GM21526 (cell line): ENCODE data around the gene PLCG2.
"Not testable (repeated sequence)": the region's sequence is repeated elsewhere in the genome, so short reads cannot be mapped to it uniquely, and the experiment has no call there.

Experiments used
- ATAC-seq: cut with Tn5 transposase; IDR thresholded peaks from one replicate; pipeline ENCODE4 v1.9.1; 2021; ENCODE audit warnings: moderate library complexity; ENCODE audit not compliant: unreplicated experiment, low FRiP score

Gene PLCG2

DNA sequence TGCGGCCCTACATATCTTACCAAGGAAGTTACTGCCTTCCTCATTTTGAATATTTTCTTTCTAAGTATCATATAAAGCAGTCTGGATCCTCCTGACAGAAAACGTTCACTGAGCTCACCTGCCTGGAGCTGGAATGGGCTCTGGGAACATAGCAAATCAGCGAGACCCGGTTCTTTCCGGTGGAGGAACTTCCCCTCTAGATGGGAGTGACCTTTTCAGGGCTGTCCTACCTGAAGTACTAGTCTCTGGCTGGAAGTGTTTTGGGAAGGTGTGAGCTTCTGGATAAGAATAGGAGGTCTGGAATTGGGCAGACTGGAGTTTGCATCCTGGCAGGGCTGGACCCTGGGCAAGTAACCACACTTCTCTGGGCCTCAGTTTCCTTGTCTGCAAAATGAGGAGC is 152.8 kb downstream of the PLCG2 start:
- no peak for ATAC-seq

DNA sequence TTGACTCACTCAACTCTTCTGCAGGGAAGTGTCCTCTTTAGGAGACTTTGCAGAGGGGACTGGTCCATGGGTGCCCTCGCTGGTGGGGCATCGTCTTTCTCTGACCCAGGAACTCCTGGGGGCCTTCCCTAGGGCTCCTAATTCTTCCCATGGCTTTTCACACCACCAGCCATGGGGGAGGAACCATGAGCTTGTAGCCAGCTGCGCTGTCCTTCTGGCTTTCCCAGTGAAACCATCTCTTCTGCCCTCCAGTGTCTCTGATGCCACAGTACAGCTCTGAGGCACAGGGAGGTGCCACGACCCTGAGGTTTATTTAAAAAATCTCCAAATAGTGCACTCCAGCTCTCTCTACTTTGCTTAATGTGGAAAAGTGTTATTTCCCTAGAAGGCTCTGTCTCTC is 153.6 kb downstream of the PLCG2 start:
- no peak for ATAC-seq

DNA sequence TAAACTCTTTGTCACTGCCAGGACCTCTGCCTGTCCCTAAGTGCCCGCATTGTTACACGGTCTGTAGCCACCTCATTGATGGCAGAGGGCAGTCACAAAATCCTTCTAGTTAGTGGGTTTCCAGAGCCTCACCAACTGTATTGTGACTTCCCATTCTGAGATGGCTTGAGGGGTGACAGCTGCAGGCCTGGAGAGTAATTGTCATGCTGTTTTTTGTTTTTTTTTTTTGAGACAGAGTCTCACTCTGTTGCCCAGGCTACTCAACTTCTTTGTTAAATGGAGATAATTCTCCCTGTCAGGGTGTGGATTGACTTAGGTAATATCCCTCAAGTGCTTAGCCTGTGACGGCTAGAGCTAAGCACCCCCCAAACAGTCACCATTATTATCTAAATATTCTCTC is 154.3 kb downstream of the PLCG2 start:
- ATAC-seq, result no peak

DNA sequence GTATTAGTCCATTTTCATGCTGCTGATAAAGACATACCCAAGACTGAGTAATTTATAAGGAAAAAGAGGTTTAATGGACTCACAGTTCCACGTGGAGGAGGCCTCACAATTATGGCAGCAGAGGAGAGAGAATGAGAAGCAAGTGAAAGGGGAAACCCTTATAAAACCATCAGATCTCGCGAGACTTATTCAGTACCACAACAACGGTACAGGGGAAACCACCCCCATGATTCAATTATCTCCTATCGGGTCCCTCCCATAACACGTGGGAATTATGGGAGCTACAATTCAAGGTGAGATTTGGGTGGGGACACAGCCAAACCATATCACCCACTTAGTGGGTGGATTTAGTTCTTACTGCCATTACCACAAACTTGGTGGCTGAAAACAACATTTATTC is 155.6 kb downstream of the PLCG2 start:
- ATAC-seq, result not testable (repeated sequence)

DNA sequence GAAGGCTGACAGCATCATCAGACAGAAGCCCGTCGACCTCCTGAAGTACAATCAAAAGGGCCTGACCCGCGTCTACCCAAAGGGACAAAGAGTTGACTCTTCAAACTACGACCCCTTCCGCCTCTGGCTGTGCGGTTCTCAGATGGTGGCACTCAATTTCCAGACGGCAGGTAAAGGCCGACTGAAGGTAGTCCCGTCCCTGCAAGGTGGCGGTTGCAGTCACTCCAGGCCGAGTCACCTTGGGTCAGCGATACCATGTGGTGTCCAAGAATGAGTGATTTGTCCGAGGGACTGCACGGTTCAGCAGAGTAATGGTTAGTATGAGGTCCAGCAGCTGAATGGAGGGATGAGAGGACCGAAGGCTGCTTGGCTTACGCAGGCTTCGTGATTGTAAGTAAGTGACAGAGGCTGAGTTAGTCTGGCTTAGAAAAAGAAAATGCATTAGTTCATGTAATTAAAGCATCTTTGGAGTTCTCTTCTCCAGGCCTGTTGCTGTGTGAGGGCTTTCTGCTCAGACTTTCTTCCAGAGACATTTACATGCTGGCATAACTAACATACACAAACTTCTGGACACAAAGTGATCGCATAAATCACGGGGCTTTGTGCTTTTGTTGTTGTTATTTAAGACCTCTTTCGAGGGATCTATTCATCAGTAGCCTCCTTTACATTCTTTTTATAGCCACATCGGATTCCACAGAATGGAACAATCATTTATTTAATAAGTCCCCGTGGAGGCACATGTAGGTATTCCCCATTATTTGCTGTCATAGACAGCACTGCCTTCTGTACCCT is 157.3 kb downstream of the PLCG2 start:
- ATAC-seq, result no peak

- no peak for ATAC-seq
Observed at GRCh38 chr16:81937305-81938038, 158.4 kb downstream of the PLCG2 start.

- no peak for ATAC-seq
Observed at GRCh38 chr16:81938326-81939163, 159.5 kb downstream of the PLCG2 start.

DNA sequence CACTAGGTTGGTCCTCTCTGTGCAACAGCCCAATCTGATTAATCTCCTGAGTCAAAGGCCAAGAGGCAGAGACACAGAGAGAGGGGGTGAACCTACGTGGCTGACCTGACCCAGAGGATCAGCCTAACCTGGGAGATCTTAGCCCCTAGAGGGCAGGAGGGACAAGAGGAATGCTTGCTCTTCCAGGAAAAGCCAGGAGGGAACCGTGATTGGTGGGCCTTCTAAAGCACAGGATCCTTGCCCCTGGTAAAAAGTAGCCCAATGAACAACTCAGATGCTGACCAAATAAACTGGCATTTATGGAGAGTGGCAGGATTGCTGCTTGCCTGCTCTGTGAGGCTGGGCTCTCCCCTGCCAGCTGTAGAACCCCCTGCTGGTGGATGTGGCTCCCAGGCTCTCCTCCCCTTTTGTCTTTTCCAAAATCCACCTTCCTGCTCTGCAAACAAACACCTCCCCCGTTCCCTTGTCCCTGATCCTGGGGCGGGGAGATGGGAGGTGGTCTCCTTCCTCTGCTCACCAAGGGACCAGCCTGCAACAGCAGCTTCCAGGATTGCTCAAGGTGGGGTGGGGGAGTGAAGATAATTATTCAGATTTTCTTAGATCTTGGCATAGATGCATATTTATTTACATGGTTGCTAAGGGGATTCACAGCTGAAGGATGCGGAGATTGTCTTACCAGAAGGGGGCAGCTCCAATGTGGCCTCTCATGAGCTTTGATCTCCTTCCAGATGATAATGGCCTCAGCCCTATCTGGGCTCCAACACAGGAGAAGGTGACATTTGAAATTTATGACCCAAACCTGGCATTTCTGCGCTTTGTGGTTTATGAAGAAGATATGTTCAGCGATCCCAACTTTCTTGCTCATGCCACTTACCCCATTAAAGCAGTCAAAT is 160.3 kb downstream of the PLCG2 start:
- no peak for ATAC-seq

DNA sequence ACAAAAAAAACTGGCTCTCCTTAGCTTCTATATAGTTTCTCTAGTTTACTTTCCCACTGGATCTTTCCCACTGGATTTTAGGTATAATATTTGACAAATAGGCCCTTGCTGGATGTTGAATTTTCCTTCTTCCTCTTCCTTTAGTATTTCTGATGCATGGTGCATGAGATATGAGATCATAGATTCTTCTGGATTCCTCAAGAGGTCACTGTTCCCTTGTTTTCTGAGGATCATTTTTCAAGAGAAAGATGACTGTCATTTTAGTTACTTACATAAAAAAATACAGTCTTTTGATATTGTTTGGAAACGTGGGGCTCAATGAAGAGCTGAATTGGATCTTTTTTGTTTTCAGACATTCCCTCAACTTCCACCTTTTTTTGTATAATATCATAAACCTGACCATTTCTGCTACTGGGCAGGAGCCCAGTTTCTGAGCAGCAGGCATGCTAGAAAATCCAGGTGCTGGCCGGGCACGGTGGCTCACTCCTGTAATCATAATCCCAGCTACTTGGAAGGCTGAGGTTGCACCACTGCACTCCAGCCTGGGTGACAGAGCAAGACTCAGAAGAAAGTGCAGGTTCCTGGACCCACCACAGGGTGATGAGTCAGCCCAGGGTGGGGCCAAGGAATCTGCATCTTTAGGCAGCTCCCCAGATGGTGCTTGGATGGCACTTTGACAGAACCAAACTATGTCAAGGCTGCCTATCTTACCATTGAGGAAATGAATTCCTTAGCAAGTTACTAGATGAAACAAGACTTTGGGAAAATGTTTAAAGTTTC is 161.9 kb downstream of the PLCG2 start:
- no peak for ATAC-seq

GRCh38 chr16:81942007-81942601 is 163.0 kb downstream of the PLCG2 start:
- ATAC-seq, result no peak

DNA sequence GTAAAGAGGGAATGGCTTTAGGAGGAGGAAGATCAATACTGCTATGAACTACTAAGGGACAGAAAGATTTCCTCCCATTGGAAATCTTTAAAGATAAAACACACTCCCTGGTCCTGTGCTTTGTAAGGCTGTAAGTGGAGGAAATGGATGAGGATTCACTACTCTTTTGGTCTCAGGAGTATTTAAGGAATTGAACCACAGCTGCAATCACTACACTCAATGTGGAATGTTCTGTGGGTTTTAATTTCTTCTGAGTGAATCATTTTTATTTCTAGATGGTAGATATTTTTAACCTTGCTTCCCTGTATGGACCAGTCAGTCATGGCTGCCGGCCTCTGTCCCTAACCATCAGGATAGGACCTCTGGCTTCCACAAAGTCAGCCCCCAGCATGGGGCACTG is 166.6 kb downstream of the PLCG2 start:
- no peak for ATAC-seq

DNA sequence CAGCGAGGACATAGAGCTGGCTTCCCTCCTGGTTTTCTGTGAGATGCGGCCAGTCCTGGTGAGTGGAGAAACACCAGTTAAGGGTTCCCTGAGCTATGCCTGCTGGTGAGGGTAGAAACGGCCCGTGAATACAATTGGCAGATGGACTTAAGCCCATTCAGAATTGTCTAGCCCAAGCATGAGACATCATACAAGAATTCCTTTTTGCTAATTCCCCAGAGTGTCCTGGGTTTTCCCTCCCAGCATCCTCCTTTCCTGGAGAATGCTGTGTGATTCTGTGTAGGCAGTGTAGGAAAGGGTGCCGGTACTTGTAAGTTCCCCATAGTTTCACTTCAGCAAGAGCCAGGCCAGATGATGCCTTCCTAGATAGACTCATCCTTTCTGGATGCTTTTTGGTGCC is 167.1 kb downstream of the PLCG2 start:
- ATAC-seq, result no peak

DNA sequence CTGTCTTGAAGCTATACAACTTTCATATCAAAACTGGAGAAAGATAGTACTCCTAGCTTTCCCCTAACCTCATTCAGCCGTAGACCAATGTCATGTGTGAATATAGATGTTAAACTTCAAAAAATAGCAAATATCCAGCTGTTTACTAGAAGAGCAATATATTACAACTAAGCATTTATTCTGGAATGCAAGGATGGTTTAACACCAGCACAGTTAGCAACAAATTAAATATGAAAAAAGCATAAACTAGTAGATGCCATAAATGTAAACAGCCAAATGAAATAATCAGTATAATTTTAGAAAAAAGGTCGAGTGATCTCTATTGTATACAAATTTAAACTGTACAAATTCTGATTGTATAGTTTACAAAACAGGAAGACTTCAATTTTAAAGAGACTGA is 172.5 kb downstream of the PLCG2 start:
- no peak for ATAC-seq

DNA sequence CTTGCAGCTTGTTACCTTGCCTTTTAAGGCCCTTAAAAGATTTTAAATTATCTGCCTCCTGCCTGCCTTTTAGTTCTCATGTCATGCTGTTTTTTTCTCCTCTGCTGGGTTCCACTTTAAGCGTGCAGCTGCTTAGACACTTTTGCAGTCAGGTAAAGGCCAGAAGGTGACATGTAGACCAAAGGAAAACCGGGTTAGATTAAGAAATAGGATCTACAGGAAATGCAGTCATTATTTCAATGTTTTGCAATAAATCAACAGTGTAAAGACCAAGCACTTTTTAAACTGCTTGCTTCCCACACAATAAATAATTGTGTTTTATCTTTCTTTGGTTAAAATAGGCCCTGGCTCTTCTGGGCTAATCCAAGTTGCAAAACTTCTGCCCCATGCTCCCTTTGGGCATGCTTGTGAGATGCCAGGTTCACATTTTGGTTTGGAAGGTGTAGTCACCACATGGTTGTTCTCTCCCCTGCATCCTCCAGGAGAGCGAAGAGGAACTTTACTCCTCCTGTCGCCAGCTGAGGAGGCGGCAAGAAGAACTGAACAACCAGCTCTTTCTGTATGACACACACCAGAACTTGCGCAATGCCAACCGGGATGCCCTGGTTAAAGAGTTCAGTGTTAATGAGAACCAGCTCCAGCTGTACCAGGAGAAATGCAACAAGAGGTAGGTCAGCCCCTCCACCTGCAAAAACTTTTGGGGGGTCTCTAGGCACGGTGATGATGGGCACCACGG is 177.3 kb downstream of the PLCG2 start:
- no peak for ATAC-seq

GRCh38 chr16:81964808-81965207 is 185.7 kb downstream of the PLCG2 start:
- no peak for ATAC-seq

GRCh38 chr16:81967358-81967757 is 188.3 kb downstream of the PLCG2 start:
- ATAC-seq, result no peak

DNA sequence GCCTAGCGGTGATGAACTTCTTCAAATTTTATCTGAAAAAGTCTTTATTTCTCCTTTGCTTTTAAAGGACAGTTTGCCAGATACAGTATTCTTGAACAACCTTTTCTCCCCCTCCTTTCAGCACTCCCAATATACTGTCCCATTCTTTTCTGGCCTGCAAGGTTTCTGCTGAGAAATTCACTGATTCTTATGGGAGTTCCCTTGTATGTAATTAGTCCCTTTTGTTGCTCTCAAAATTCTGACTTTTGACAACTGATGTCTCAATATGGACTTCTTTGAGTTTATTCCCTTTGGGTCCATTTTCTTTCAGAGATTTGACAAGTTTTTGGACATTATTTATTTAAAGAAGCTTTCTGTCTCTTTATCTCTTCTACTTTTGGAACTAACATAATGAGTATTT is 192.8 kb downstream of the PLCG2 start:
- ATAC-seq, result no peak

DNA sequence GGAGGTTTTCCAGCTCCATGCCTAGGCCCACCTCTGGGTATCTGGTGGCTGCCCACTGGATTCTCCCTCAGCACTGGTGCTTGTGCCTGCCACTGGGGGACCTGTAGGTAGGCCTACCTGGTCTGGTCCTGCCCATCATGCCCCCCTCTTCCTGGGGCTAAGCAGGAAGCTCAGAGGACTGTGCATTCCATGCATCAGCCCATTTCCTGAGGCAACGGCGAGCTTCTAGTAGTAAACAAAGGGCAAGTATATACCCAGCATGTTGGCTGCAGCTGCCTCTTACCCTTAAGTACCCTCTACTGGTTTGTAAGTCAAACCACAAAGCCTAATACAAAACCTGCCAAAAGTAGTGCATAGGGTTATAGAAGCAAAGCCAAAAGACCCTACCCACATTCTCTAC is 194.6 kb downstream of the PLCG2 start:
- ATAC-seq, result no peak
